H1 (cell line): ENCODE data around the gene STK16. TPM values are rescaled to one million over a fixed set of nuclear protein-coding genes. Genes with fewer than 3 reads are reported as not detected.
"Not testable (repeated sequence)": the region's sequence is repeated elsewhere in the genome, so short reads cannot be mapped to it uniquely, and the experiment has no call there.

ENCODE experiments used
- CTCF ChIA-PET: fragments of 300-600 bp; sonication (Branson Sonifier 250); formaldehyde crosslinking; loops from one replicate; lab custom pipeline; 2021; ENCODE audit not compliant: partially characterized antibody; lab: Charles Lee
- POLR2A ChIA-PET: fragments of 300-600 bp; sonication (Branson Sonifier 250); formaldehyde crosslinking; loops from one replicate; lab custom pipeline; 2021; ENCODE audit warnings: inconsistent platforms; ENCODE audit not compliant: partially characterized antibody; lab: Charles Lee
- DNase-seq, 2 experiments: peaks; one replicate each; pipeline versions ENCODE4 v3.0.0 to v3.0.0-alpha.2; 2010 to 2022; ENCODE audit warnings: low spot score in 2 of 2, low read depth in 1 of 2, mixed read lengths in 1 of 2
- FAIRE-seq: peaks from 2 replicates; lab custom pipeline; 2011; peaks lifted over from hg19 to GRCh38; lab: Jason Lieb, UNC
- H2AFZ ChIP-seq: 2 replicates; pipeline ENCODE4 v1.8.1; 2012; ENCODE audit warnings: low read length, inconsistent platforms
- H2AK5ac ChIP-seq: 2 replicates; pipeline ENCODE4 v1.6.1; 2013; ENCODE audit warnings: low read depth, low read length
- H2BK120ac ChIP-seq: replicated peaks from 2 replicates; pipeline ENCODE3; 2013; ENCODE audit warnings: low read depth, low read length, inconsistent platforms
- H2BK12ac ChIP-seq: 2 replicates; pipeline ENCODE4 v1.6.1; 2013; ENCODE audit warnings: low read depth, low read length
- H2BK15ac ChIP-seq: 2 replicates; pipeline ENCODE4 v1.6.1; 2013; ENCODE audit warnings: low read length
- H2BK20ac ChIP-seq: 2 replicates; pipeline ENCODE4 v1.6.1; 2013; ENCODE audit warnings: low read length
- H2BK5ac ChIP-seq: 2 replicates; pipeline ENCODE4 v1.6.1; 2013; ENCODE audit warnings: low read depth, low read length
- H3K14ac ChIP-seq: 2 replicates; pipeline ENCODE4 v1.6.1; 2013; ENCODE audit warnings: inconsistent platforms; ENCODE audit not compliant: insufficient read length
- H3K18ac ChIP-seq: 2 replicates; pipeline ENCODE4 v1.6.1; 2013; ENCODE audit warnings: low read length; ENCODE audit errors: extremely low read depth
- H3K23ac ChIP-seq: 2 replicates; pipeline ENCODE4 v1.6.1; 2013; ENCODE audit warnings: inconsistent platforms; ENCODE audit not compliant: insufficient read length
- H3K23me2 ChIP-seq: 2 replicates; pipeline ENCODE4 v1.6.1; 2013; ENCODE audit warnings: low read depth, low read length
- H3K27ac ChIP-seq: 2 replicates; pipeline ENCODE4 v1.6.1; 2011; ENCODE audit warnings: low read depth, low read length, inconsistent platforms
- H3K27me3 ChIP-seq, 4 experiments: replicated peaks in 1 of 4; 1 replicate in 1 of 4; 2 replicates in 3 of 4; pipeline versions ENCODE4 v1.6.1 to v1.8.1; 2011 to 2013; ENCODE audit warnings: low read length in 3 of 4, mild to moderate bottlenecking in 3 of 4, inconsistent platforms in 2 of 4, mixed read lengths in 2 of 4, moderate library complexity in 1 of 4; ENCODE audit not compliant: control insufficient read depth in 3 of 4, insufficient read depth in 3 of 4; ENCODE audit errors: extremely low read depth in 1 of 4
- H3K36me3 ChIP-seq, 4 experiments: 2 replicates each; pipeline versions ENCODE4 v1.6.1 to v1.8.1; 2011 to 2013; ENCODE audit warnings: mild to moderate bottlenecking in 4 of 4, low read length in 3 of 4, moderate library complexity in 2 of 4, control low read depth in 1 of 4, inconsistent platforms in 1 of 4; ENCODE audit not compliant: insufficient read depth in 4 of 4, control insufficient read depth in 2 of 4
- H3K4ac ChIP-seq: replicated peaks from 2 replicates; pipeline ENCODE3; 2013; ENCODE audit warnings: low read length, low read depth, mixed read lengths, inconsistent platforms; ENCODE audit not compliant: insufficient read length
- H3K4me1 ChIP-seq, 4 experiments: replicated peaks in 1 of 4; 1 replicate in 1 of 4; 2 replicates in 3 of 4; pipeline versions ENCODE4 v1.6.1 to v1.8.1; 2011 to 2013; ENCODE audit warnings: low read length in 3 of 4, inconsistent platforms in 2 of 4, mixed read lengths in 1 of 4; ENCODE audit not compliant: insufficient read depth in 4 of 4, control insufficient read depth in 3 of 4
- H3K4me2 ChIP-seq, 2 experiments: 2 replicates each; pipeline versions ENCODE4 v1.6.1 to v1.8.1; 2011 to 2013; ENCODE audit warnings: low read depth in 2 of 2, low read length in 2 of 2, control low read depth in 1 of 2, inconsistent platforms in 1 of 2, mild to moderate bottlenecking in 1 of 2; ENCODE audit not compliant: insufficient read depth in 1 of 2
- H3K4me3 ChIP-seq, 4 experiments: fragments of 200-600, 300-600 bp in 1 of 4; sonication (generic), shearing (Covaris generic), sonication (Bioruptor Twin) in 1 of 4; 2 replicates each; pipeline versions ENCODE4 v1.5.1 to v1.8.1; 2011 to 2016; ENCODE audit warnings: low read length in 4 of 4, low read depth in 3 of 4, control low read depth in 2 of 4, inconsistent platforms in 2 of 4, mild to moderate bottlenecking in 2 of 4, mixed read lengths in 1 of 4, moderate library complexity in 1 of 4; ENCODE audit not compliant: insufficient read depth in 2 of 4; ENCODE audit errors: extremely low read depth in 1 of 4
- H3K56ac ChIP-seq: replicated peaks from 2 replicates; pipeline ENCODE3; 2013; ENCODE audit warnings: low read depth, mild to moderate bottlenecking, mixed read lengths, low read length, inconsistent platforms; ENCODE audit not compliant: insufficient read length
- H3K79me1 ChIP-seq: 2 replicates; pipeline ENCODE4 v1.6.1; 2013; ENCODE audit warnings: low read depth, low read length, control low read depth
- H3K79me2 ChIP-seq, 2 experiments: 2 replicates each; pipeline versions ENCODE4 v1.6.1 to v1.8.1; 2012 to 2013; ENCODE audit warnings: low read length in 2 of 2, mild to moderate bottlenecking in 2 of 2, inconsistent platforms in 1 of 2; ENCODE audit not compliant: insufficient read depth in 2 of 2, control insufficient read depth in 1 of 2
- H3K9ac ChIP-seq, 4 experiments: replicated peaks in 1 of 4; 1 replicate in 1 of 4; 2 replicates in 3 of 4; pipeline versions ENCODE4 v1.6.1 to v1.8.1; 2011 to 2013; ENCODE audit warnings: low read depth in 3 of 4, low read length in 3 of 4, control low read depth in 2 of 4, mild to moderate bottlenecking in 2 of 4, moderate library complexity in 2 of 4, inconsistent platforms in 1 of 4; ENCODE audit errors: extremely low read depth in 1 of 4
- H3K9me3 ChIP-seq, 2 experiments: 2 replicates each; pipeline versions ENCODE4 v1.6.1 to v1.8.1; 2012 to 2013; ENCODE audit warnings: mild to moderate bottlenecking in 2 of 2, moderate library complexity in 2 of 2, control low read depth in 1 of 2, inconsistent platforms in 1 of 2, low read depth in 1 of 2, low read length in 1 of 2, mixed read lengths in 1 of 2; ENCODE audit not compliant: insufficient read depth in 2 of 2
- H4K20me1 ChIP-seq, 2 experiments: replicated peaks in 1 of 2; 2 replicates each; pipeline versions ENCODE3 to v1.8.1; 2011 to 2013; ENCODE audit warnings: inconsistent platforms in 2 of 2, low read length in 2 of 2, mild to moderate bottlenecking in 1 of 2; ENCODE audit not compliant: insufficient read depth in 2 of 2, control insufficient read depth in 1 of 2
- H4K5ac ChIP-seq: 2 replicates; pipeline ENCODE4 v1.6.1; 2013; ENCODE audit warnings: low read length, low read depth, mixed read lengths, inconsistent platforms; ENCODE audit not compliant: insufficient read length
- H4K8ac ChIP-seq: 2 replicates; pipeline ENCODE4 v1.8.0; 2013; ENCODE audit warnings: mild to moderate bottlenecking, moderate library complexity, low read length, inconsistent platforms; ENCODE audit not compliant: insufficient read depth; ENCODE audit errors: extremely low read depth
- H4K91ac ChIP-seq: replicated peaks from 2 replicates; pipeline ENCODE3; 2013; ENCODE audit warnings: low read length, mixed read lengths, inconsistent platforms; ENCODE audit not compliant: insufficient read length
- POLR2A ChIP-seq, 2 experiments: IDR thresholded peaks; 1 replicate in 1 of 2; 2 replicates in 1 of 2; pipeline ENCODE4 v1.6.1; 2011; ENCODE audit warnings: low read depth in 2 of 2, low read length in 2 of 2, mild to moderate bottlenecking in 2 of 2; ENCODE audit errors: control extremely low read depth in 1 of 2
- WGBS, 2 experiments: shearing (Covaris generic) in 1 of 2; methylation state at CpG; one replicate each; pipeline versions ENCODE4 v1.1.6 to v1.1.7; 2013 to 2015; ENCODE audit warnings: low lambda C conversion rate in 2 of 2, mixed read lengths in 2 of 2, inconsistent platforms in 1 of 2, low coverage in 1 of 2, missing lambda C conversion rate in 1 of 2; ENCODE audit not compliant: insufficient replicate concordance in 2 of 2, insufficient coverage in 1 of 2, insufficient read length in 1 of 2; ENCODE audit errors: extremely low coverage in 1 of 2, missing lambda C conversion rate in 1 of 2; 5-methylcytosine and 5-hydroxymethylcytosine counted together
- polyA plus RNA-seq, 7 experiments: library from polyadenylated mRNA; depleted of rRNA in 3 of 7; stranded (reverse) in 5 of 7; unstranded in 2 of 7; fragments of >200 nt in 5 of 7; fragments of 200-250 nt in 2 of 7; gene quantifications; 1 replicate in 5 of 7; 2 replicates in 1 of 7; 4 replicates in 1 of 7; pipeline versions ENCODE4 v1.2.1 to v1.2.3, GENCODE V29; 2011 to 2013; ENCODE audit warnings: missing spikeins in 2 of 7, mixed read lengths in 2 of 7
- total RNA-seq: library from RNA; stranded (reverse); fragmentation: NEBNext Ultra II Directional; extraction: Animal tissue kit (Norgen Biotek cat#: 25700); gene quantifications from 2 replicates; pipeline ENCODE4 v1.2.1, GENCODE V29; 2021

The STK16 gene
- total and polyA plus RNA-seq, 2 of the 8 experiments (the other 6 are each of a cell fraction or from before 2014, with no cell fraction given), result 21.3 to 51.4 TPM

GRCh38 chr2:219200502-219201326 lies 44.6 kb upstream of the STK16 start:
- H2BK12ac ChIP-seq, H3K23me2 ChIP-seq, H3K23ac ChIP-seq, H3K27ac ChIP-seq, H2BK120ac ChIP-seq, H3K27me3 ChIP-seq, H3K14ac ChIP-seq, H4K8ac ChIP-seq, H4K91ac ChIP-seq, DNase-seq, H2BK5ac ChIP-seq, H3K4ac ChIP-seq, H3K36me3 ChIP-seq, H2BK20ac ChIP-seq, H3K9ac ChIP-seq, H3K4me3 ChIP-seq, H3K4me2 ChIP-seq, H2AK5ac ChIP-seq, H3K79me2 ChIP-seq, H3K4me1 ChIP-seq, H3K18ac ChIP-seq, H2AFZ ChIP-seq, H3K79me1 ChIP-seq, H4K5ac ChIP-seq, H2BK15ac ChIP-seq, H3K9me3 ChIP-seq, FAIRE-seq, H4K20me1 ChIP-seq, H3K56ac ChIP-seq: not testable (repeated sequence)
- peak in 1 of 2 experiments; percentile 58; a peak in 1 of 3 replicates for TF ChIP-seq POLR2A (IDR thresholded peaks at IDR 0.05; ENCODE audit: control extremely low read depth in 1 of 2, low read depth in 2 of 2, low read length in 2 of 2)
- ChIA-PET CTCF (interaction anchor here (0.7 to 3.5 kb wide), 6 partner anchors 9 to 95 kb away, joined by 3 to 9 read pairs (median 4); no protein-coding TSS in a partner anchor), POLR2A (interaction anchor here (1.1 to 2.3 kb wide), 4 partner anchors 10 to 49 kb away, joined by 3 to 6 read pairs (median 3); partner anchors contain the start of gene ABCB6)
- 92% methylated on average over 24 of the region's 26 CpGs; no CpG with 5 or more reads in 1 of the 2 experiments for WGBS, 2 experiments
